GM04504 (cell line): ENCODE results near the gene PPFIA3.

Source experiments
- DNase-seq: peaks from one replicate; pipeline ENCODE4 v3.0.0-alpha.2; 2012; ENCODE audit warnings: low read depth

PPFIA3 gene

DNA sequence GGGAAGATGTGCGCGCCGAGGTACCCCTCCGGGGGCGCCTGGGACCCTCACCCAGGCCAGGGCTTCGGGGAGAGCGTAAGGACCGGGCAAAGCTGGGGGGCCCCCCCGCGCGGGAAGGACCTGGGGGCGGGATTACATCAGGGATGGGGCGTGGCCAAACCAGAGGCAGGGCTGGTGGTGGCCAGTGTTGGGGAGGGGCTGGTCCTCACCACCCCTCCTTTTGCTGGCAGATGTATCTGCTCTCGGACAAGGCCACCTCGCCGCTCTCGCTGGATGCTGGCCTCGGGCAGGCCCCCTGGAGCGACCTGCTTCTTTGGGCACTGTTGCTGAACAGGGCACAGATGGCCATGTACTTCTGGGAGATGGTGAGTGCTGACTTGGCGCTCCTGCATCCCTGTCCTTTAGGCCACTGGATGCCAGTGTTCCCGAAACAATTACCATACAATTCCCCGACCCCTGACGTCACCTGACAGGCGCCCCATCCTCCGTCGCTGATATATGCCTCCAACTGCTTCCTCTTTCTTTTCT, 63.6 kb downstream of the PPFIA3 start:
- DNase-seq: no peak

DNA sequence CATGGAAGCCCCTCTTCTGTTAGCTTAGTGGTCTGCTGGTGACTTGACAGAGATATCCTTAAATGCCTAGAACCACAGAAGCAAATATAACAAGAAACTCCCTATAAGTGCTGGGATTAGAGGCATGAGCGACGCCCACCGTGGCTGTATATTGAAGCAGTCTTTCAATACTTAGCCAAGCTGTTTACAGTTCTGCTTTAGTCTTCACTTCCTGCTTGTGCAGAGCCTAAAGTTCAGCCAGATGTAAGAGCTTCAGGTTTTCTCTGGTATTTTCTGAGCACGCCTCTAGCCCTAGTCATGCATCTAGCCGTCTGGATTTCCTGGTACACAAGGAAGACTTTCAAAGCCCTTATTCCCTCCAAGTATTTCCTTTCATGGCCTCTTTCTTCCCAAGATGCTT, 66.8 kb downstream of the PPFIA3 start:
- DNase-seq: no peak

DNA sequence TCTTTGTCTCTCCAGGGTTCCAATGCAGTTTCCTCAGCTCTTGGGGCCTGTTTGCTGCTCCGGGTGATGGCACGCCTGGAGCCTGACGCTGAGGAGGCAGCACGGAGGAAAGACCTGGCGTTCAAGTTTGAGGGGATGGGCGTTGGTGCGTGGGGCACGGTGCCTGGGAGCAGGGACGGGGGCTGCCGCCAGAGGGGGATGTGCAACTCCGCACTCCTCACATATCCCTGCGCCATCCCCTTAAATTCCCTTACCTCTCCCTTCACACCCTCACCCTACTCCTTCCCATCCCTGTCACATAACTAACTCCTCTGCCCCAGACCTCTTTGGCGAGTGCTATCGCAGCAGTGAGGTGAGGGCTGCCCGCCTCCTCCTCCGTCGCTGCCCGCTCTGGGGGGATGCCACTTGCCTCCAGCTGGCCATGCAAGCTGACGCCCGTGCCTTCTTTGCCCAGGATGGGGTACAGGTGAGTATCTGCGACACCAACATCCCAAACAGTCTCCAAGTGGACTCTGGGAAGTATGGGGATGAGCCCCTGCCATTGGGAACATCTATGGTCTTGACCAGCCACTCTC, 69.4 kb downstream of the PPFIA3 start:
- DNase-seq: no peak

- no peak for DNase-seq
Observed at GRCh38 chr19:49189259-49189658, 69.9 kb downstream of the PPFIA3 start.

GRCh38 chr19:49190781-49191180, 71.4 kb downstream of the PPFIA3 start:
- DNase-seq: no peak

- no peak for DNase-seq
Observed at GRCh38 chr19:49193822-49194394, 74.6 kb downstream of the PPFIA3 start.

- no peak for DNase-seq
Observed at GRCh38 chr19:49194408-49194807, 75.1 kb downstream of the PPFIA3 start.

GRCh38 chr19:49196527-49197240, 77.3 kb downstream of the PPFIA3 start:
- DNase-seq: no peak

DNA sequence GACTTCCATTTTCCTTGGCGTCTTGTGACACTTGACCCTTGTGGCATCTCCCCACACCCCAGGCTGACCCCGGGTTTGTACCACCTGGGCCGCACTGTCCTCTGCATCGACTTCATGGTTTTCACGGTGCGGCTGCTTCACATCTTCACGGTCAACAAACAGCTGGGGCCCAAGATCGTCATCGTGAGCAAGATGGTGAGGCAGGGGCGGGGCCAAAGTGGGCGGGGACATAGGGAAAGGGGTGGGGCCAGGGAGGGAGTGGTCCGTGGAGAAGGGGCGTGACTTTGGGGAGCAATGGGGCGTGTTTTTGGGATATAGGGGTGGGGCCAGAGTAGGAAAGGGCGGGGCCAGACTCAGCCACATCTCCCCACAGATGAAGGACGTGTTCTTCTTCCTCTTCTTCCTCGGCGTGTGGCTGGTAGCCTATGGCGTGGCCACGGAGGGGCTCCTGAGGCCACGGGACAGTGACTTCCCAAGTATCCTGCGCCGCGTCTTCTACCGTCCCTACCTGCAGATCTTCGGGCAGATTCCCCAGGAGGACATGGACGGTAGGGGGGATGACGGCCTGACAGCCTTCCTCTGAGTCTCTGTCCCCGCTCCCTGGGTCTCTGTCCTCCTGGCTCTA, 81.0 kb downstream of the PPFIA3 start:
- no peak for DNase-seq
